ENCODE results near the gene CDK14.
A peak's percentile ranks its signal among the peaks of the same experiment; 100 is the strongest.
"Not testable (repeated sequence)": the region's sequence is repeated elsewhere in the genome, so short reads cannot be mapped to it uniquely, and the experiment has no call there.

CDK14 gene

GRCh38 chr7:90597563-90598253, 1.6 kb downstream of the CDK14 start:
- no peak for DNase-seq

GRCh38 chr7:90599038-90599437, 2.9 kb downstream of the CDK14 start:
- DNase-seq = no peak

GRCh38 chr7:90599892-90600555, 3.9 kb downstream of the CDK14 start:
- peak in 3 of 4 experiments; percentile 15 to 91 (median 90) for DNase-seq

- no peak for DNase-seq
These were observed 6.2 kb downstream of the CDK14 start for GRCh38 chr7:90602303-90602702.

- DNase-seq = no peak
These were observed 7.2 kb downstream of the CDK14 start for GRCh38 chr7:90603346-90603745.

- no peak for DNase-seq
These were observed 8.3 kb downstream of the CDK14 start for GRCh38 chr7:90604383-90604782.

- no peak for DNase-seq
These were observed 8.9 kb downstream of the CDK14 start for GRCh38 chr7:90605055-90605454.

GRCh38 chr7:90607196-90607595, 11.1 kb downstream of the CDK14 start:
- DNase-seq = no peak

GRCh38 chr7:90610105-90610504, 14.0 kb downstream of the CDK14 start:
- DNase-seq = no peak

- DNase-seq = peak in 1 of 4 experiments; percentile 12
These were observed 15.0 kb downstream of the CDK14 start for GRCh38 chr7:90611115-90611514.

- DNase-seq = peak; percentile 75 to 94 (median 84)
These were observed 17.0 kb downstream of the CDK14 start for GRCh38 chr7:90613088-90613498.

GRCh38 chr7:90617442-90617841, 21.3 kb downstream of the CDK14 start:
- peak in 1 of 4 experiments; percentile 5 for DNase-seq

GRCh38 chr7:90618876-90619275, 22.8 kb downstream of the CDK14 start:
- DNase-seq = no peak

- DNase-seq = peak; percentile 78 to 95 (median 86)
These were observed 25.1 kb downstream of the CDK14 start for GRCh38 chr7:90621125-90621746.

GRCh38 chr7:90621747-90622140, 25.6 kb downstream of the CDK14 start:
- peak; percentile 65 to 81 (median 80) for DNase-seq

- no peak for DNase-seq
These were observed 26.5 kb downstream of the CDK14 start for GRCh38 chr7:90622670-90623069.

GRCh38 chr7:90624225-90624911, 28.2 kb downstream of the CDK14 start:
- peak; percentile 12 to 48 (median 36) for DNase-seq

- no peak for DNase-seq
These were observed 28.9 kb downstream of the CDK14 start for GRCh38 chr7:90625051-90625450.

- no peak for DNase-seq
These were observed 29.4 kb downstream of the CDK14 start for GRCh38 chr7:90625562-90625961.

GRCh38 chr7:90626013-90626412, 29.9 kb downstream of the CDK14 start:
- DNase-seq = no peak

- peak; percentile 73 to 82 (median 78) for DNase-seq
These were observed 33.3 kb downstream of the CDK14 start for GRCh38 chr7:90629297-90629918.

- no peak for DNase-seq
These were observed 35.4 kb downstream of the CDK14 start for GRCh38 chr7:90631502-90631901.

- not testable (repeated sequence) for DNase-seq
These were observed 43.6 kb downstream of the CDK14 start for GRCh38 chr7:90639683-90640082.
